Immature natural killer cell (primary cell): ENCODE data around the gene TSPAN4. TPM values are rescaled to one million over a fixed set of nuclear protein-coding genes. Genes with fewer than 3 reads are reported as not detected.

Experiments used
- DNase-seq, 3 donors: peaks; one replicate each; pipeline ENCODE4 v3.0.0; 2022; ENCODE audit warnings: mixed read lengths in 1 of 3
- H3K27ac Mint-ChIP-seq, 6 donors: one replicate each; pipeline ENCODE4 v1.8.0; 2020; ENCODE audit warnings: mixed read lengths in 6 of 6, mild to moderate bottlenecking in 5 of 6, inconsistent platforms in 4 of 6, moderate library complexity in 3 of 6
- H3K27me3 Mint-ChIP-seq, 3 donors: one replicate each; pipeline ENCODE4 v1.8.0; 2020 to 2021; ENCODE audit warnings: low read depth in 3 of 3, mild to moderate bottlenecking in 3 of 3, mixed read lengths in 3 of 3, moderate library complexity in 3 of 3, inconsistent platforms in 1 of 3
- H3K36me3 Mint-ChIP-seq, 3 donors: one replicate each; pipeline ENCODE4 v1.8.0; 2020; ENCODE audit warnings: mixed read lengths in 3 of 3, inconsistent platforms in 2 of 3, mild to moderate bottlenecking in 2 of 3
- H3K4me1 Mint-ChIP-seq, 2 donors: one replicate each; pipeline ENCODE4 v1.8.0; 2020; ENCODE audit warnings: inconsistent platforms in 2 of 2, mild to moderate bottlenecking in 2 of 2, mixed read lengths in 2 of 2, moderate library complexity in 1 of 2
- H3K4me3 Mint-ChIP-seq, 5 donors: one replicate each; pipeline ENCODE4 v1.8.0; 2020; ENCODE audit warnings: mild to moderate bottlenecking in 5 of 5, mixed read lengths in 5 of 5, inconsistent platforms in 3 of 5, moderate library complexity in 3 of 5
- H3K9me3 Mint-ChIP-seq, 6 donors: one replicate each; pipeline ENCODE4 v1.8.0; 2020; ENCODE audit warnings: mild to moderate bottlenecking in 6 of 6, mixed read lengths in 6 of 6, inconsistent platforms in 4 of 6, moderate library complexity in 3 of 6
- polyA plus RNA-seq, 3 donors: library from polyadenylated mRNA; unstranded; fragments of 300-500 nt; fragmentation: Illumina TruSeq; gene quantifications; one replicate each; pipeline ENCODE4 v1.2.3, GENCODE V29; 2021

Gene TSPAN4
- polyA plus RNA-seq, 3 donors from 2014 or later: 23.4 to 38.7 (median 37.2) TPM

- H3K27ac Mint-ChIP-seq: no peak overlapping the region
- no peak for DNase-seq
- peaks cover 0 to 1% (median 0%) of the 10 kb centered on the region in 6 donors for H3K9me3 Mint-ChIP-seq
- H3K27me3 Mint-ChIP-seq: peaks cover 0 to 3% (median 0%) of the 10 kb centered on the region in 3 donors
- H3K4me1 Mint-ChIP-seq: peaks cover 0 to 5% of the 10 kb centered on the region in 2 donors
- H3K4me3 Mint-ChIP-seq: peak overlapping the region; percentile 42 to 74 (median 54)
- H3K36me3 Mint-ChIP-seq: no peaks in the 10 kb centered on the region
Observed at GRCh38 chr11:849104-849824, 6.6 kb downstream of the TSPAN4 start.

GRCh38 chr11:849951-850774, 7.5 kb downstream of the TSPAN4 start:
- Mint-ChIP-seq H3K27me3 (peaks cover 0 to 2% (median 0%) of the 10 kb centered on the region in 3 donors), H3K36me3 (no peaks in the 10 kb centered on the region), H3K9me3 (peaks cover 0 to 1% (median 0%) of the 10 kb centered on the region in 6 donors), H3K27ac (no peak overlapping the region), H3K4me1 (peaks cover 0 to 5% of the 10 kb centered on the region in 2 donors), H3K4me3 (peak overlapping the region; percentile 27 to 67 (median 64))
- no peak for DNase-seq

- Mint-ChIP-seq H3K27me3 (peaks cover 0 to 2% (median 0%) of the 10 kb centered on the region in 3 donors), H3K4me3 (peak overlapping the region; percentile 26 to 54 (median 44)), H3K27ac (no peak overlapping the region), H3K9me3 (peaks cover 0 to 1% (median 0%) of the 10 kb centered on the region in 6 donors), H3K36me3 (no peaks in the 10 kb centered on the region), H3K4me1 (peaks cover 0 to 5% of the 10 kb centered on the region in 2 donors)
- DNase-seq: no peak
Observed at GRCh38 chr11:850775-851763, 8.4 kb downstream of the TSPAN4 start.

GRCh38 chr11:852762-853161, 10.1 kb downstream of the TSPAN4 start:
- H3K27ac Mint-ChIP-seq: no peak overlapping the region
- H3K9me3 Mint-ChIP-seq: peaks cover 0 to 1% (median 0%) of the 10 kb centered on the region in 6 donors
- DNase-seq: no peak
- H3K4me3 Mint-ChIP-seq: no peak overlapping the region
- peaks cover 10 to 19% of the 10 kb centered on the region in 2 donors for H3K4me1 Mint-ChIP-seq
- peaks cover 3 to 6% (median 4%) of the 10 kb centered on the region in 3 donors for H3K27me3 Mint-ChIP-seq
- no peaks in the 10 kb centered on the region for H3K36me3 Mint-ChIP-seq

- H3K36me3 Mint-ChIP-seq: no peaks in the 10 kb centered on the region
- DNase-seq: no peak
- peaks cover 10 to 14% of the 10 kb centered on the region in 2 donors for H3K4me1 Mint-ChIP-seq
- no peak overlapping the region for H3K27ac Mint-ChIP-seq
- H3K9me3 Mint-ChIP-seq: peaks cover 0 to 1% (median 0%) of the 10 kb centered on the region in 6 donors
- no peak overlapping the region for H3K4me3 Mint-ChIP-seq
- H3K27me3 Mint-ChIP-seq: peaks cover 3 to 6% (median 4%) of the 10 kb centered on the region in 3 donors
Observed at GRCh38 chr11:853682-854448, 11.2 kb downstream of the TSPAN4 start.

GRCh38 chr11:854601-855329, 12.1 kb downstream of the TSPAN4 start:
- no peaks in the 10 kb centered on the region for H3K36me3 Mint-ChIP-seq

GRCh38 chr11:855330-855674, 12.7 kb downstream of the TSPAN4 start:
- peaks cover 0 to 1% (median 0%) of the 10 kb centered on the region in 6 donors for H3K9me3 Mint-ChIP-seq
- H3K36me3 Mint-ChIP-seq: no peaks in the 10 kb centered on the region
- peaks cover 3 to 6% (median 4%) of the 10 kb centered on the region in 3 donors for H3K27me3 Mint-ChIP-seq
- no peak overlapping the region for H3K4me3 Mint-ChIP-seq
- peaks cover 10 to 14% of the 10 kb centered on the region in 2 donors for H3K4me1 Mint-ChIP-seq
- peak overlapping the region in 1 of 6 donors; percentile 4 for H3K27ac Mint-ChIP-seq
- DNase-seq: no peak

More at GRCh38 chr11:854601-855329, 12.1 kb downstream of the TSPAN4 start:
- Mint-ChIP-seq H3K27ac (no peak overlapping the region), H3K4me1 (peaks cover 10 to 14% of the 10 kb centered on the region in 2 donors), H3K4me3 (no peak overlapping the region), H3K9me3 (peaks cover 0 to 1% (median 0%) of the 10 kb centered on the region in 6 donors), H3K27me3 (peaks cover 3 to 6% (median 4%) of the 10 kb centered on the region in 3 donors)
- no peak for DNase-seq

- Mint-ChIP-seq H3K36me3 (no peaks in the 10 kb centered on the region), H3K4me1 (peaks cover 10 to 14% of the 10 kb centered on the region in 2 donors), H3K27ac (peak overlapping the region in 1 of 6 donors; percentile 81), H3K9me3 (peaks cover 0 to 1% (median 0%) of the 10 kb centered on the region in 6 donors), H3K4me3 (no peak overlapping the region), H3K27me3 (peaks cover 3 to 6% (median 4%) of the 10 kb centered on the region in 3 donors)
- no peak for DNase-seq
Observed at GRCh38 chr11:855796-856195, 13.1 kb downstream of the TSPAN4 start.

- peaks cover 3 to 6% (median 4%) of the 10 kb centered on the region in 3 donors for H3K27me3 Mint-ChIP-seq
- H3K36me3 Mint-ChIP-seq: no peaks in the 10 kb centered on the region
- H3K4me1 Mint-ChIP-seq: peaks cover 10 to 14% of the 10 kb centered on the region in 2 donors
- H3K9me3 Mint-ChIP-seq: peaks cover 0 to 1% (median 0%) of the 10 kb centered on the region in 6 donors
- no peak overlapping the region for H3K4me3 Mint-ChIP-seq
- peak overlapping the region in 5 of 6 donors; percentile 77 to 89 (median 84) for H3K27ac Mint-ChIP-seq
- DNase-seq: no peak
Observed at GRCh38 chr11:856397-856796, 13.7 kb downstream of the TSPAN4 start.

GRCh38 chr11:858053-858761, 15.6 kb downstream of the TSPAN4 start:
- no peaks in the 10 kb centered on the region for H3K36me3 Mint-ChIP-seq

GRCh38 chr11:858762-859339, 16.2 kb downstream of the TSPAN4 start:
- no peaks in the 10 kb centered on the region for H3K36me3 Mint-ChIP-seq
- no peak overlapping the region for H3K27ac Mint-ChIP-seq
- H3K4me1 Mint-ChIP-seq: peaks cover 10 to 14% of the 10 kb centered on the region in 2 donors
- no peak overlapping the region for H3K4me3 Mint-ChIP-seq
- H3K9me3 Mint-ChIP-seq: no peaks in the 10 kb centered on the region
- H3K27me3 Mint-ChIP-seq: peaks cover 3 to 4% (median 4%) of the 10 kb centered on the region in 3 donors
- DNase-seq: no peak

More at GRCh38 chr11:858053-858761, 15.6 kb downstream of the TSPAN4 start:
- Mint-ChIP-seq H3K27me3 (peaks cover 3 to 4% (median 4%) of the 10 kb centered on the region in 3 donors), H3K27ac (no peak overlapping the region), H3K4me1 (peaks cover 10 to 14% of the 10 kb centered on the region in 2 donors), H3K4me3 (no peak overlapping the region), H3K9me3 (no peaks in the 10 kb centered on the region)
- DNase-seq: no peak
